Body of pancreas (tissue), 4 donors: Measurements from ENCODE around the gene MED16. TPM values are rescaled to one million over a fixed set of nuclear protein-coding genes. Genes with fewer than 3 reads are reported as not detected.

Experiments used
- ATAC-seq: fragments of 150-250 bp; one replicate; pipeline ENCODE4 v1.9.1; 2016
- DNase-seq, 4 donors: peaks; one replicate each; pipeline ENCODE4 v3.0.0-alpha.2; 2019
- H3K27ac ChIP-seq, 4 donors: fragments of 200-600 bp; sonication (generic); 1 replicate in 3 of 4; 2 replicates in 1 of 4; pipeline versions ENCODE4 v1.5.1 to v1.6.1; 2016 to 2019; ENCODE audit warnings: mild to moderate bottlenecking in 1 of 4, mixed read lengths in 1 of 4, moderate library complexity in 1 of 4
- H3K27me3 ChIP-seq, 2 donors: fragments of 200-600 bp; sonication (generic); one replicate each; pipeline ENCODE4 v1.6.0; 2016; ENCODE audit warnings: mild to moderate bottlenecking in 1 of 2
- H3K36me3 ChIP-seq, 2 donors: fragments of 200-600 bp; sonication (generic); replicated peaks in 1 of 2; 2 replicates each; pipeline ENCODE4 v1.5.1; 2016; ENCODE audit warnings: low read depth in 2 of 2; ENCODE audit not compliant: insufficient read depth in 1 of 2
- H3K4me1 ChIP-seq: fragments of 200-600 bp; sonication (generic); one replicate; pipeline ENCODE4 v1.6.0; 2016
- H3K4me3 ChIP-seq, 2 donors: fragments of 200-600 bp; sonication (generic); 1 replicate in 1 of 2; 2 replicates in 1 of 2; pipeline ENCODE4 v1.5.1; 2016 to 2019
- H3K9me3 ChIP-seq, 3 donors: fragments of 200-600 bp; sonication (generic); 1 replicate in 2 of 3; 2 replicates in 1 of 3; pipeline ENCODE4 v1.5.1; 2016
- CTCF ChIP-seq, 7 experiments: fragments of 450-650 bp in 4 of 7; fragments of 200-600 bp in 3 of 7; sonication (generic) in 3 of 7; IDR thresholded peaks; one replicate each; pipeline ENCODE4 v1.5.1; 2016 to 2019; ENCODE audit warnings: antibody characterized with exemption in 7 of 7
- POLR2A ChIP-seq, 3 donors: fragments of 450-650 bp; IDR thresholded peaks; one replicate each; pipeline ENCODE4 v1.6.1; 2016; ENCODE audit warnings: antibody characterized with exemption in 3 of 3, mild to moderate bottlenecking in 2 of 3
- WGBS, 2 donors: methylation state at CpG; one replicate each; pipeline ENCODE4 v1.1.5; 2017; 5-methylcytosine and 5-hydroxymethylcytosine counted together
- intact Hi-C: fragments of 100-400 bp; cut with DNase I; formaldehyde crosslinking; loops from one replicate; pipeline ENCODE4 v1.15.1; 2023
- total RNA-seq, 2 donors: library from RNA; depleted of rRNA; stranded (reverse); fragments of >200 nt; gene quantifications; one replicate each; pipeline ENCODE4 v1.1.0, GENCODE V29; 2016

MED16 gene
- total RNA-seq, 2 donors from 2014 or later = 35.0 to 49.8 TPM

- Histone ChIP-seq H3K36me3 (no peaks in the 10 kb centered on the region), H3K4me1 (peaks cover 28% of the 10 kb centered on the region), H3K27ac (peak overlapping the region; percentile 73 to 93 (median 84)), H3K4me3 (peak overlapping the region; percentile 74 to 84), H3K9me3 (no peaks in the 10 kb centered on the region), H3K27me3 (no peaks in the 10 kb centered on the region)
- TF ChIP-seq POLR2A (IDR thresholded peaks at IDR 0.05) (no peak), CTCF (IDR thresholded peaks at IDR 0.05) (no peak)
- intact Hi-C loops = no loop called here
- ATAC-seq (no peak), DNase-seq (no peak)
- WGBS, 2 donors = 0% methylated on average over 12 to 21 of the region's 21 CpGs
These were observed 33.3 kb upstream of the MED16 start for GRCh38 chr19:926323-926588.

- Histone ChIP-seq H3K4me1 (peaks cover 28% of the 10 kb centered on the region), H3K9me3 (no peaks in the 10 kb centered on the region), H3K36me3 (no peaks in the 10 kb centered on the region), H3K4me3 (peak within 1 kb of the TSS; percentile 74 to 84), H3K27me3 (no peaks in the 10 kb centered on the region), H3K27ac (peak within 1 kb of the TSS; percentile 73 to 93 (median 84))
- peak; percentile 80 to 83 (median 82) for DNase-seq
- intact Hi-C loops = no loop called here
- WGBS, 2 donors = 0 to 1% methylated on average over 8 to 94 of the region's 97 CpGs
- TF ChIP-seq CTCF (IDR thresholded peaks at IDR 0.05) (no peak), POLR2A (IDR thresholded peaks at IDR 0.05) (peak in 2 of 3 donors; percentile 9 to 20)
- peak; percentile 85 for ATAC-seq
These were observed 32.7 kb upstream of the MED16 start, which contains the start of gene ARID3A for GRCh38 chr19:925526-926322. ARID3A (plus strand) TSS chr19:926035; CDS start chr19:929529, 3,494 bp downstream.

GRCh38 chr19:925087-925525, 32.1 kb upstream of the MED16 start:
- TF ChIP-seq CTCF (IDR thresholded peaks at IDR 0.05) = no peak
- TF ChIP-seq POLR2A (IDR thresholded peaks at IDR 0.05) = peak in 1 of 3 donors; percentile 3
- intact Hi-C loops = no loop called here
- Histone ChIP-seq H3K27me3 (no peaks in the 10 kb centered on the region), H3K27ac (peak overlapping the region; percentile 73 to 93 (median 84)), H3K36me3 (no peaks in the 10 kb centered on the region), H3K4me1 (peaks cover 34% of the 10 kb centered on the region), H3K4me3 (peak overlapping the region; percentile 74 to 84), H3K9me3 (no peaks in the 10 kb centered on the region)
- peak in 2 of 4 donors; percentile 71 to 75 for DNase-seq
- WGBS, 2 donors = 0 to 1% methylated on average over 3 to 39 of the region's 39 CpGs
- peak; percentile 64 for ATAC-seq

GRCh38 chr19:924553-925086, 31.6 kb upstream of the MED16 start:
- TF ChIP-seq POLR2A (IDR thresholded peaks at IDR 0.05) = no peak
- no peak for TF ChIP-seq CTCF (IDR thresholded peaks at IDR 0.05)
- intact Hi-C loops = no loop called here
- H3K4me1 ChIP-seq = peaks cover 39% of the 10 kb centered on the region
- peaks cover 0 to 4% of the 10 kb centered on the region in 2 donors for H3K27me3 ChIP-seq
- no peaks in the 10 kb centered on the region for H3K9me3 ChIP-seq
- H3K36me3 ChIP-seq = no peaks in the 10 kb centered on the region
- peak overlapping the region; percentile 74 to 84 for H3K4me3 ChIP-seq
- WGBS, 2 donors = 10 to 12% methylated on average over 20 to 31 of the region's 31 CpGs
- no peak for DNase-seq
- peak overlapping the region in 2 of 4 donors; percentile 84 to 85 for H3K27ac ChIP-seq
- no peak for ATAC-seq
